Ishikawa (cell line): ENCODE results near the gene SDCCAG8.

Experiments used
- CEBPB ChIP-seq: IDR thresholded peaks from 2 replicates; pipeline ENCODE4 v1.6.1; 2012
- CREB1 ChIP-seq: IDR thresholded peaks from 2 replicates; pipeline ENCODE4 v1.6.1; 2012; ENCODE audit warnings: low read depth
- EGR1 ChIP-seq: IDR thresholded peaks from 2 replicates; pipeline ENCODE4 v1.6.1; 2012
- EP300 ChIP-seq: IDR thresholded peaks from 2 replicates; pipeline ENCODE4 v1.6.1; 2012; ENCODE audit warnings: borderline replicate concordance
- FOXM1 ChIP-seq: IDR thresholded peaks from 2 replicates; pipeline ENCODE4 v1.6.1; 2012; ENCODE audit warnings: low read depth, borderline replicate concordance
- NFIC ChIP-seq: IDR thresholded peaks from 2 replicates; pipeline ENCODE4 v1.6.1; 2012
- RAD21 ChIP-seq: IDR thresholded peaks from 2 replicates; pipeline ENCODE4 v1.6.1; 2012; ENCODE audit warnings: low read depth
- TAF1 ChIP-seq: IDR thresholded peaks from 2 replicates; pipeline ENCODE4 v1.6.1; 2012; ENCODE audit warnings: low read depth, mild to moderate bottlenecking
- TEAD4 ChIP-seq: IDR thresholded peaks from 2 replicates; pipeline ENCODE4 v1.6.1; 2012
- YY1 ChIP-seq: IDR thresholded peaks from 2 replicates; pipeline ENCODE4 v1.6.1; 2012; ENCODE audit warnings: low read depth
- TF ChIP-seq, protein P1 (sequence below): IDR thresholded peaks from 2 replicates; pipeline ENCODE4 v1.6.1; 2012
- TF ChIP-seq, protein P2 (sequence below): IDR thresholded peaks from 2 replicates; pipeline ENCODE4 v1.6.1; 2012; ENCODE audit warnings: low read depth, mild to moderate bottlenecking
- TF ChIP-seq, protein P3 (sequence below): IDR thresholded peaks from 2 replicates; pipeline ENCODE4 v1.6.1; 2012

DNA sequence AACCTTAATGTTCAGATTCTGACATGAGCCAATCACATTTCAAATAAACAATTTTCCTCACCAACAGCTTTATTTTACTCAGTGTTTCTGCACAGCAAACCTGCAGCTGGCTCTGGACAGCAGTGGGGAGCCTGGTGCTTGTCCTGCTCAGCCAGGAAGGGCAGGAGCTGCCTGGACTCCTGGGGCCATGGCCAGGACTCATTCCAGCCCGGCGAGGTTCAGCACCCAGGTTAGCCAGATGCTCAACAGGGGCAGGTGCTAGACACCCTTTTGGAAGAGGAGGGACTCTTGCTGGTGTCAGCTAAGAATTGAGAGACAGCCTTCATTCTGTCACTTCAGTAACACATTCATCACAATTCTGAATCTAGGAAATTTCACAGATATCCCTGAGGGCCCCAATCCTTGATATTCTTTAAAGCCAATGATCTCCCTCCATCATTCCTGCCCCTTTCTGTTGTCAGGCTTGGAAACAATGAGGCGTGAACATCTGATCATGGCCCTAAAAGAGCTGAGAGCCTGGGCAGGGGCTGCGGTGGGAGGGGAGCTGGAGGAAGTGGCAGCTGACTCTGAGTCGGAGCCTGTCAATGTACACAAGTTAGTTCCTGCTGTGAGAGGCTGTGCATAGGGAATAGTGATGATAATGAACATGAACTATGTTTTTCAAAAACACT is 251.3 kb downstream of the SDCCAG8 start:
- TF ChIP-seq RAD21 (no peak), TEAD4 (no peak), CEBPB (no peak), EP300 (no peak), TAF1 (no peak), CREB1 (no peak), FOXM1 (no peak), EGR1 (no peak), NFIC (no peak), YY1 (no peak)
- TF ChIP-seq, protein P1, sequence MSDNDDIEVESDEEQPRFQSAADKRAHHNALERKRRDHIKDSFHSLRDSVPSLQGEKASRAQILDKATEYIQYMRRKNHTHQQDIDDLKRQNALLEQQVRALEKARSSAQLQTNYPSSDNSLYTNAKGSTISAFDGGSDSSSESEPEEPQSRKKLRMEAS = no peak
- TF ChIP-seq, protein P2, sequence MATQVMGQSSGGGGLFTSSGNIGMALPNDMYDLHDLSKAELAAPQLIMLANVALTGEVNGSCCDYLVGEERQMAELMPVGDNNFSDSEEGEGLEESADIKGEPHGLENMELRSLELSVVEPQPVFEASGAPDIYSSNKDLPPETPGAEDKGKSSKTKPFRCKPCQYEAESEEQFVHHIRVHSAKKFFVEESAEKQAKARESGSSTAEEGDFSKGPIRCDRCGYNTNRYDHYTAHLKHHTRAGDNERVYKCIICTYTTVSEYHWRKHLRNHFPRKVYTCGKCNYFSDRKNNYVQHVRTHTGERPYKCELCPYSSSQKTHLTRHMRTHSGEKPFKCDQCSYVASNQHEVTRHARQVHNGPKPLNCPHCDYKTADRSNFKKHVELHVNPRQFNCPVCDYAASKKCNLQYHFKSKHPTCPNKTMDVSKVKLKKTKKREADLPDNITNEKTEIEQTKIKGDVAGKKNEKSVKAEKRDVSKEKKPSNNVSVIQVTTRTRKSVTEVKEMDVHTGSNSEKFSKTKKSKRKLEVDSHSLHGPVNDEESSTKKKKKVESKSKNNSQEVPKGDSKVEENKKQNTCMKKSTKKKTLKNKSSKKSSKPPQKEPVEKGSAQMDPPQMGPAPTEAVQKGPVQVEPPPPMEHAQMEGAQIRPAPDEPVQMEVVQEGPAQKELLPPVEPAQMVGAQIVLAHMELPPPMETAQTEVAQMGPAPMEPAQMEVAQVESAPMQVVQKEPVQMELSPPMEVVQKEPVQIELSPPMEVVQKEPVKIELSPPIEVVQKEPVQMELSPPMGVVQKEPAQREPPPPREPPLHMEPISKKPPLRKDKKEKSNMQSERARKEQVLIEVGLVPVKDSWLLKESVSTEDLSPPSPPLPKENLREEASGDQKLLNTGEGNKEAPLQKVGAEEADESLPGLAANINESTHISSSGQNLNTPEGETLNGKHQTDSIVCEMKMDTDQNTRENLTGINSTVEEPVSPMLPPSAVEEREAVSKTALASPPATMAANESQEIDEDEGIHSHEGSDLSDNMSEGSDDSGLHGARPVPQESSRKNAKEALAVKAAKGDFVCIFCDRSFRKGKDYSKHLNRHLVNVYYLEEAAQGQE = no peak
- TF ChIP-seq, protein P3, sequence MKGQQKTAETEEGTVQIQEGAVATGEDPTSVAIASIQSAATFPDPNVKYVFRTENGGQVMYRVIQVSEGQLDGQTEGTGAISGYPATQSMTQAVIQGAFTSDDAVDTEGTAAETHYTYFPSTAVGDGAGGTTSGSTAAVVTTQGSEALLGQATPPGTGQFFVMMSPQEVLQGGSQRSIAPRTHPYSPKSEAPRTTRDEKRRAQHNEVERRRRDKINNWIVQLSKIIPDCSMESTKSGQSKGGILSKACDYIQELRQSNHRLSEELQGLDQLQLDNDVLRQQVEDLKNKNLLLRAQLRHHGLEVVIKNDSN = no peak
